Parietal lobe (tissue), 2 donors: ENCODE results near the gene DHX15. TPM values are rescaled to one million over a fixed set of nuclear protein-coding genes. Genes with fewer than 3 reads are reported as not detected.

ENCODE experiments used
- small RNA-seq: library from RNA; depleted of rRNA; stranded (forward); fragments of <200 nt; gene quantifications from one replicate; pipeline ENCODE3, GENCODE V24; 2014; ENCODE audit warnings: low replicate concordance
- total RNA-seq: library from RNA; depleted of rRNA; stranded (reverse); fragments of >200 nt; gene quantifications from one replicate; pipeline ENCODE4 v1.2.3, GENCODE V29; 2014

Gene DHX15
- total RNA-seq: 280 TPM

DNA sequence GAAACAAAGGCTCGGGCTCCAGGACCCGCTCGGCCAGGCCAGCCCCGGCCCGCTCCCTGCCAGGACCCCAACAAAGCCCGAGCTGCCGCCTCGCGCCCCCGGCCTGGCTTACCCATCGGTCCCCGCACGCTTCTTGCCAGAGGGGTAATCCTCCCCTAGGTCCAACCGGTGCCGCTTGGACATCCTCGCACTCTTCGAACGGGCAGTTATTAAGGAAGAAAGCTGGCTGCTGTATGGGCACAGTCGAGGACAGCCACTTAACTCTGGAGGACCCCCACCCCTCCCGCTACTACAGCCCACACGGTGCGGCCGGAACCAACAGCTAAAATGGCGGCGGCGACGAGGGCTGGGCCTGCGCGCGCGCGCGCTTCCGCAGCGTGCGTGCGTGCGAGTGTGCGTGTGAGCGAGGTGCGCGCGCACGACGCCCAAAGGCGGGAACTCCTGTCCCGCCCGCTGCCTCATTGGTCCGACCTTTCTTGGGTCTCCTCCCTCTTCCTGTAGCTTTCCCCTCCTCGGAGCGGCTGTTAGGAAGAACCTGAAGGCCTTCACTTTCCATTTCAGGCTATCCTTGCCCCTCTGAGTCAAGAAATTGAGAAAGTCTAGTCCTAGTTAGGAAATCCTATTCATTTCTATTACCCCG is at the start of gene DHX15:
TSS of gene DHX15 (minus strand) at position 344 of the 640 bp plus-strand sequence. CDS start at position 183, 161 bp downstream.

Small RNAs within 50 kb of the gene (small RNA-seq; reads per million reads assigned to genes)
- gene MIR573 (not detected), gene RN7SL16P (not detected)

Other genes with a start within 250 kb of the DHX15 start
- gene SOD3, start 211.0 kb upstream of the DHX15 start, total RNA-seq: not detected